Vagina (tissue), 2 donors: Measurements from ENCODE around the gene ADAM22. TPM values are rescaled to one million over a fixed set of nuclear protein-coding genes. Genes with fewer than 3 reads are reported as not detected.

Experiments
- DNase-seq, 2 donors: peaks; one replicate each; pipeline ENCODE4 v3.0.0-alpha.2; 2017; ENCODE audit errors: extremely low spot score in 2 of 2
- H3K27ac ChIP-seq: fragments of 200-600 bp; sonication (generic); one replicate; pipeline ENCODE4 v1.5.1; 2019
- H3K27me3 ChIP-seq: fragments of 200-600 bp; sonication (generic); one replicate; pipeline ENCODE4 v1.5.1; 2019
- H3K36me3 ChIP-seq, 2 donors: fragments of 200-600 bp; sonication (generic); one replicate each; pipeline ENCODE4 v1.5.1; 2017 to 2019
- H3K4me1 ChIP-seq: fragments of 200-600 bp; sonication (generic); one replicate; pipeline ENCODE4 v1.5.1; 2019
- H3K4me3 ChIP-seq, 2 donors: fragments of 200-600 bp; sonication (generic); 1 replicate in 1 of 2; 2 replicates in 1 of 2; pipeline ENCODE4 v1.5.1; 2016 to 2019
- H3K9me3 ChIP-seq: fragments of 200-600 bp; sonication (generic); one replicate; pipeline ENCODE4 v1.5.1; 2019
- CTCF ChIP-seq, 3 experiments: fragments of 450-650 bp in 2 of 3; fragments of 200-600 bp in 1 of 3; sonication (generic) in 1 of 3; IDR thresholded peaks; one replicate each; pipeline ENCODE4 v1.5.1; 2017 to 2019; ENCODE audit warnings: antibody characterized with exemption in 3 of 3, mild to moderate bottlenecking in 2 of 3, moderate library complexity in 2 of 3
- POLR2A ChIP-seq, 2 donors: fragments of 450-650 bp; IDR thresholded peaks; one replicate each; pipeline ENCODE4 v1.6.1; 2017; ENCODE audit warnings: antibody characterized with exemption in 2 of 2, mild to moderate bottlenecking in 2 of 2, moderate library complexity in 2 of 2
- POLR2AphosphoS5 ChIP-seq, 2 donors: sonication (generic); formaldehyde crosslinking; IDR thresholded peaks; one replicate each; pipeline ENCODE4 v1.9.0; 2017; ENCODE audit warnings: antibody characterized with exemption in 2 of 2, mild to moderate bottlenecking in 2 of 2, low read depth in 1 of 2; ENCODE audit not compliant: insufficient read depth in 1 of 2
- intact Hi-C: fragments of 100-400 bp; cut with DNase I; formaldehyde crosslinking; loops from one replicate; pipeline ENCODE4 v1.15.1; 2023
- total RNA-seq: library from RNA; depleted of rRNA; stranded (reverse); fragments of >200 nt; gene quantifications from one replicate; pipeline ENCODE4 v1.2.3, GENCODE V29; 2016

Gene ADAM22
- total RNA-seq, 1 donor from 2014 or later = 6.1 TPM

- intact Hi-C loops = no loop called here
- Histone ChIP-seq H3K27me3 (no peaks in the 10 kb centered on the region), H3K4me3 (no peak overlapping the region), H3K36me3 (no peaks in the 10 kb centered on the region), H3K9me3 (no peaks in the 10 kb centered on the region), H3K27ac (no peak overlapping the region), H3K4me1 (no peaks in the 10 kb centered on the region)
- no peak for DNase-seq
- TF ChIP-seq POLR2A (IDR thresholded peaks at IDR 0.05) = no peak
- no peak for TF ChIP-seq CTCF (IDR thresholded peaks at IDR 0.05)
- no peak for TF ChIP-seq POLR2AphosphoS5 (IDR thresholded peaks at IDR 0.05; ENCODE audit: insufficient read depth in 1 of 2, low read depth in 1 of 2)
These were observed 172.4 kb downstream of the ADAM22 start for GRCh38 chr7:88106434-88106833.

GRCh38 chr7:88109612-88110011 is 175.6 kb downstream of the ADAM22 start:
- intact Hi-C loops = loop anchor here (10.0 kb wide), 1 partner anchor 235 kb away; the partner anchor contains the start of genes DBF4 and SLC25A40
- H3K27ac ChIP-seq = no peak overlapping the region
- H3K4me1 ChIP-seq = peaks cover 10% of the 10 kb centered on the region
- TF ChIP-seq CTCF (IDR thresholded peaks at IDR 0.05) (no peak), POLR2AphosphoS5 (IDR thresholded peaks at IDR 0.05; ENCODE audit: insufficient read depth in 1 of 2, low read depth in 1 of 2) (no peak), POLR2A (IDR thresholded peaks at IDR 0.05) (no peak)
- H3K27me3 ChIP-seq = no peaks in the 10 kb centered on the region
- H3K9me3 ChIP-seq = no peaks in the 10 kb centered on the region
- no peaks in the 10 kb centered on the region for H3K36me3 ChIP-seq
- DNase-seq = no peak
- no peak overlapping the region for H3K4me3 ChIP-seq

- intact Hi-C loops = loop anchor here (10.0 kb wide), 1 partner anchor 236 kb away; the partner anchor contains the start of genes DBF4 and SLC25A40
- TF ChIP-seq POLR2AphosphoS5 (IDR thresholded peaks at IDR 0.05; ENCODE audit: insufficient read depth in 1 of 2, low read depth in 1 of 2) (no peak), POLR2A (IDR thresholded peaks at IDR 0.05) (no peak), CTCF (IDR thresholded peaks at IDR 0.05) (peak in 1 of 3 experiments; percentile 50)
- peaks cover 10% of the 10 kb centered on the region for H3K4me1 ChIP-seq
- H3K27ac ChIP-seq = no peak overlapping the region
- H3K36me3 ChIP-seq = no peaks in the 10 kb centered on the region
- no peak for DNase-seq
- H3K4me3 ChIP-seq = no peak overlapping the region
- no peaks in the 10 kb centered on the region for H3K9me3 ChIP-seq
- no peaks in the 10 kb centered on the region for H3K27me3 ChIP-seq
These were observed 177.2 kb downstream of the ADAM22 start for GRCh38 chr7:88111140-88111743.

GRCh38 chr7:88111954-88112471 is 178.0 kb downstream of the ADAM22 start:
- H3K4me1 ChIP-seq = peaks cover 10% of the 10 kb centered on the region
- H3K9me3 ChIP-seq = no peaks in the 10 kb centered on the region
- H3K27me3 ChIP-seq = no peaks in the 10 kb centered on the region
- no peak for TF ChIP-seq POLR2A (IDR thresholded peaks at IDR 0.05)
- no peak for TF ChIP-seq POLR2AphosphoS5 (IDR thresholded peaks at IDR 0.05; ENCODE audit: insufficient read depth in 1 of 2, low read depth in 1 of 2)
- TF ChIP-seq CTCF (IDR thresholded peaks at IDR 0.05) = no peak
- no peak overlapping the region for H3K27ac ChIP-seq
- intact Hi-C loops = loop anchor here (10.0 kb wide), 1 partner anchor 237 kb away; the partner anchor contains the start of genes DBF4 and SLC25A40
- no peak overlapping the region for H3K4me3 ChIP-seq
- no peak for DNase-seq
- H3K36me3 ChIP-seq = no peaks in the 10 kb centered on the region

GRCh38 chr7:88115258-88115796 is 181.3 kb downstream of the ADAM22 start:
- intact Hi-C loops = loop anchor here (10.0 kb wide), 1 partner anchor 241 kb away; the partner anchor contains the start of genes DBF4 and SLC25A40

More at GRCh38 chr7:88115258-88115796, 181.3 kb downstream of the ADAM22 start:
- Histone ChIP-seq H3K36me3 (no peaks in the 10 kb centered on the region), H3K27me3 (no peaks in the 10 kb centered on the region), H3K4me3 (no peak overlapping the region), H3K4me1 (peaks cover 10% of the 10 kb centered on the region), H3K27ac (no peak overlapping the region), H3K9me3 (no peaks in the 10 kb centered on the region)
- no peak for TF ChIP-seq POLR2A (IDR thresholded peaks at IDR 0.05)
- TF ChIP-seq POLR2AphosphoS5 (IDR thresholded peaks at IDR 0.05; ENCODE audit: insufficient read depth in 1 of 2, low read depth in 1 of 2) = no peak
- no peak for TF ChIP-seq CTCF (IDR thresholded peaks at IDR 0.05)
- no peak for DNase-seq
